Liver (tissue), 9 donors: ENCODE data around the gene MCF2L2. TPM values are rescaled to one million over a fixed set of nuclear protein-coding genes. Genes with fewer than 3 reads are reported as not detected.

Experiments
- DNase-seq: peaks from one replicate; pipeline ENCODE4 v3.0.0-alpha.2; 2017; ENCODE audit warnings: low spot score
- H3K27ac ChIP-seq, 2 donors: one replicate each; pipeline ENCODE4 v1.7.0; 2013; ENCODE audit warnings: inconsistent platforms in 2 of 2, low read length in 2 of 2, control low read depth in 1 of 2, low read depth in 1 of 2, mild to moderate bottlenecking in 1 of 2
- H3K27me3 ChIP-seq, 4 donors: one replicate each; pipeline versions ENCODE4 v1.6.1 to v1.7.0; 2013; ENCODE audit warnings: low read length in 3 of 4, inconsistent platforms in 1 of 4, mild to moderate bottlenecking in 1 of 4, moderate library complexity in 1 of 4; ENCODE audit not compliant: control insufficient read depth in 4 of 4, insufficient read depth in 4 of 4
- H3K36me3 ChIP-seq, 4 donors: one replicate each; pipeline versions ENCODE4 v1.6.1 to v1.7.0; 2013; ENCODE audit warnings: low read length in 3 of 4, mild to moderate bottlenecking in 3 of 4, low read depth in 1 of 4, moderate library complexity in 1 of 4; ENCODE audit not compliant: control insufficient read depth in 4 of 4, insufficient read depth in 3 of 4
- H3K4me1 ChIP-seq, 4 donors: one replicate each; pipeline versions ENCODE4 v1.6.1 to v1.7.0; 2013; ENCODE audit warnings: low read length in 3 of 4, mild to moderate bottlenecking in 3 of 4, moderate library complexity in 1 of 4; ENCODE audit not compliant: control insufficient read depth in 4 of 4, insufficient read depth in 4 of 4
- H3K4me3 ChIP-seq, 3 donors: one replicate each; pipeline versions ENCODE4 v1.6.1 to v1.7.0; 2013; ENCODE audit warnings: low read length in 3 of 3, control low read depth in 1 of 3, low read depth in 1 of 3, mild to moderate bottlenecking in 1 of 3
- H3K9ac ChIP-seq, 2 donors: one replicate each; pipeline ENCODE4 v1.7.0; 2013; ENCODE audit warnings: low read length in 2 of 2, mild to moderate bottlenecking in 2 of 2, moderate library complexity in 2 of 2, control low read depth in 1 of 2, low read depth in 1 of 2
- H3K9me3 ChIP-seq, 4 donors: one replicate each; pipeline versions ENCODE4 v1.6.1 to v1.7.0; 2013; ENCODE audit warnings: low read length in 3 of 4; ENCODE audit not compliant: control insufficient read depth in 4 of 4
- EGR1 ChIP-seq, 2 donors: IDR thresholded peaks; 2 replicates each; pipeline ENCODE4 v1.6.1; 2016 to 2018; ENCODE audit warnings: antibody characterized with exemption in 2 of 2, low read depth in 2 of 2
- FOXA1 ChIP-seq: IDR thresholded peaks from 2 replicates; pipeline ENCODE4 v1.6.1; 2016; ENCODE audit warnings: antibody characterized with exemption
- FOXA2 ChIP-seq: IDR thresholded peaks from 2 replicates; pipeline ENCODE4 v1.6.1; 2016; ENCODE audit warnings: antibody characterized with exemption
- GABPA ChIP-seq, 2 donors: IDR thresholded peaks in 1 of 2; conservative IDR thresholded peaks in 1 of 2; 2 replicates each; pipeline ENCODE4 v1.6.1; 2016; ENCODE audit warnings: antibody characterized with exemption in 2 of 2, mild to moderate bottlenecking in 1 of 2, moderate library complexity in 1 of 2
- HNF4G ChIP-seq: IDR thresholded peaks from 2 replicates; pipeline ENCODE4 v1.6.1; 2016; ENCODE audit warnings: antibody characterized with exemption
- JUND ChIP-seq, 2 donors: IDR thresholded peaks; 2 replicates each; pipeline ENCODE4 v1.6.1; 2016; ENCODE audit warnings: antibody characterized with exemption in 2 of 2
- NR2F2 ChIP-seq: IDR thresholded peaks from 2 replicates; pipeline ENCODE4 v1.6.1; 2016; ENCODE audit warnings: antibody characterized with exemption
- RAD21 ChIP-seq, 2 donors: IDR thresholded peaks; 2 replicates each; pipeline ENCODE4 v1.6.1; 2016; ENCODE audit warnings: antibody characterized with exemption in 2 of 2, mild to moderate bottlenecking in 2 of 2
- RXRA ChIP-seq, 2 donors: IDR thresholded peaks; 2 replicates each; pipeline ENCODE4 v1.6.1; 2017 to 2018; ENCODE audit warnings: antibody characterized with exemption in 2 of 2, mild to moderate bottlenecking in 1 of 2
- SP1 ChIP-seq: IDR thresholded peaks from 2 replicates; pipeline ENCODE4 v1.6.1; 2018; ENCODE audit warnings: antibody characterized with exemption, mild to moderate bottlenecking
- TAF1 ChIP-seq: conservative IDR thresholded peaks from 2 replicates; pipeline ENCODE4 v1.6.1; 2016; ENCODE audit warnings: antibody characterized with exemption, mild to moderate bottlenecking
- YY1 ChIP-seq: IDR thresholded peaks from 2 replicates; pipeline ENCODE4 v1.6.1; 2016; ENCODE audit warnings: antibody characterized with exemption, mild to moderate bottlenecking
- WGBS: extraction: QIAGEN DNeasy Blood & Tissue Kit; methylation state at CpG from one replicate; pipeline ENCODE4 v1.1.7; 2013; 5-methylcytosine and 5-hydroxymethylcytosine counted together
- polyA plus RNA-seq, 2 donors: library from polyadenylated mRNA; stranded (reverse) in 1 of 2; unstranded in 1 of 2; fragments of 200-250 nt in 1 of 2; fragments of >200 nt in 1 of 2; fragmentation: Nextera tagmentation in 1 of 2; extraction: Ambion mirVana in 1 of 2; gene quantifications; one replicate each; pipeline versions ENCODE4 v1.2.1 to v1.2.3, GENCODE V29; 2013 to 2015
- total RNA-seq, 2 donors: library from RNA; depleted of rRNA; stranded (reverse); fragments of >200 nt; gene quantifications; one replicate each; pipeline ENCODE4 v1.2.3, GENCODE V29; 2014
- TF ChIP-seq, protein P1 (sequence below): IDR thresholded peaks from 2 replicates; pipeline ENCODE4 v1.6.1; 2016; ENCODE audit warnings: antibody characterized with exemption
- TF ChIP-seq, protein P2 (sequence below): IDR thresholded peaks from 2 replicates; pipeline ENCODE4 v1.6.1; 2016; ENCODE audit warnings: antibody characterized with exemption, mild to moderate bottlenecking
- TF ChIP-seq, protein P3 (sequence below): IDR thresholded peaks from 2 replicates; pipeline ENCODE4 v1.6.1; 2016; ENCODE audit warnings: antibody characterized with exemption
- TF ChIP-seq, protein P4 (sequence below): fragments of 150-350 bp; IDR thresholded peaks from 2 replicates; pipeline ENCODE4 v1.5.1; 2017; ENCODE audit warnings: improper control_type of control experiment, low read depth, low read length; ENCODE audit not compliant: missing input control
- TF ChIP-seq, protein P5 (sequence below): IDR thresholded peaks from 2 replicates; pipeline ENCODE4 v1.6.1; 2016; ENCODE audit warnings: antibody characterized with exemption
- donor health status: healthy.
- donor health status: healthy.
- donor health status: healthy.
- donor health status: healthy.
- donor health status: healthy.

Gene MCF2L2
- total and polyA plus RNA-seq, 4 donors: 0.02 to 0.47 (median 0.17) TPM; not detected in 1

DNA sequence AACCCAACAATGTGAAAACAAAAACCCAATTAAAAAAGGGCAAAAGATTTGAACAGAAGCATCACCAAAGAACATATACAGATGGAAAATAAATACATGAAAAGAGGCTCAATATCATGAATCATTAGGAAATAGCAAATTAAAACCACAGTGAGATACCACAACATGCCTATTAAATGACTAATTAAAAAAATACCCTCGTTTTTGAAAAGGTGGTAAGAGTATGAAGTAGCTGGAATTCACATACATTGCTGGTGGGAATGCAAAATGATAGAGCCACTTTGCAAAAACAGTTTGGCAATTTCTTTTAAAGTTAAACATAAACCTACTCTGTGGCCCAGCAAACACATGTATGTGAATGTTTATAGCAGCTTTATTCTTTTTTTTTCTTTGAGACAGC is 99.6 kb downstream of the MCF2L2 start:
- H3K9ac ChIP-seq: no peak overlapping the region
- H3K27ac ChIP-seq: no peak overlapping the region
- TF ChIP-seq, protein P1, sequence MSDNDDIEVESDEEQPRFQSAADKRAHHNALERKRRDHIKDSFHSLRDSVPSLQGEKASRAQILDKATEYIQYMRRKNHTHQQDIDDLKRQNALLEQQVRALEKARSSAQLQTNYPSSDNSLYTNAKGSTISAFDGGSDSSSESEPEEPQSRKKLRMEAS: no peak
- TF ChIP-seq, protein P2, sequence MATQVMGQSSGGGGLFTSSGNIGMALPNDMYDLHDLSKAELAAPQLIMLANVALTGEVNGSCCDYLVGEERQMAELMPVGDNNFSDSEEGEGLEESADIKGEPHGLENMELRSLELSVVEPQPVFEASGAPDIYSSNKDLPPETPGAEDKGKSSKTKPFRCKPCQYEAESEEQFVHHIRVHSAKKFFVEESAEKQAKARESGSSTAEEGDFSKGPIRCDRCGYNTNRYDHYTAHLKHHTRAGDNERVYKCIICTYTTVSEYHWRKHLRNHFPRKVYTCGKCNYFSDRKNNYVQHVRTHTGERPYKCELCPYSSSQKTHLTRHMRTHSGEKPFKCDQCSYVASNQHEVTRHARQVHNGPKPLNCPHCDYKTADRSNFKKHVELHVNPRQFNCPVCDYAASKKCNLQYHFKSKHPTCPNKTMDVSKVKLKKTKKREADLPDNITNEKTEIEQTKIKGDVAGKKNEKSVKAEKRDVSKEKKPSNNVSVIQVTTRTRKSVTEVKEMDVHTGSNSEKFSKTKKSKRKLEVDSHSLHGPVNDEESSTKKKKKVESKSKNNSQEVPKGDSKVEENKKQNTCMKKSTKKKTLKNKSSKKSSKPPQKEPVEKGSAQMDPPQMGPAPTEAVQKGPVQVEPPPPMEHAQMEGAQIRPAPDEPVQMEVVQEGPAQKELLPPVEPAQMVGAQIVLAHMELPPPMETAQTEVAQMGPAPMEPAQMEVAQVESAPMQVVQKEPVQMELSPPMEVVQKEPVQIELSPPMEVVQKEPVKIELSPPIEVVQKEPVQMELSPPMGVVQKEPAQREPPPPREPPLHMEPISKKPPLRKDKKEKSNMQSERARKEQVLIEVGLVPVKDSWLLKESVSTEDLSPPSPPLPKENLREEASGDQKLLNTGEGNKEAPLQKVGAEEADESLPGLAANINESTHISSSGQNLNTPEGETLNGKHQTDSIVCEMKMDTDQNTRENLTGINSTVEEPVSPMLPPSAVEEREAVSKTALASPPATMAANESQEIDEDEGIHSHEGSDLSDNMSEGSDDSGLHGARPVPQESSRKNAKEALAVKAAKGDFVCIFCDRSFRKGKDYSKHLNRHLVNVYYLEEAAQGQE: no peak
- 44% methylated on average over 1 of the region's 1 CpG for WGBS
- H3K9me3 ChIP-seq: no peaks in the 10 kb centered on the region
- no peaks in the 10 kb centered on the region for H3K36me3 ChIP-seq
- H3K27me3 ChIP-seq: peaks cover 0 to 2% (median 0%) of the 10 kb centered on the region in 4 donors
- no peak overlapping the region for H3K4me3 ChIP-seq
- DNase-seq: no peak
- peaks cover 0 to 3% (median 0%) of the 10 kb centered on the region in 4 donors for H3K4me1 ChIP-seq

DNA sequence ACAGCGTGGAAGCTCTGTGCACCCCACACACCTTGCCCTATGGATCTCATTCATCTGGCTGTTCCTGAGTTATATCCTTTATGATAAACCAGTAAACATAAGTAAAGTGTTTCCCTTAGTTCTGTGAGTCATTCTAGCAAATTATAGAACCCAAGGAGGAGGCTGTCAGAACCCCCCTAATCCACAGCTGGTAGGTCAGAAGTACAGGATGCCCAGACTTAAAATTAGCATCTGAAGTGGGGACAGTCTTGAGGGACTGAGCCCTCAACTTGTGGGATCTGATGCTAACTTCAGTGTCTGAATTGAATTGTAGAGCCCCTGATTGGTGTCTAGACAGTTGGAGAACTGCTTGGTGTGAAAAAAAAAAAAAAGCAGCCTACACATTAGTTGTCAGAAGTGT is 100.3 kb downstream of the MCF2L2 start:
- TF ChIP-seq, protein P3, sequence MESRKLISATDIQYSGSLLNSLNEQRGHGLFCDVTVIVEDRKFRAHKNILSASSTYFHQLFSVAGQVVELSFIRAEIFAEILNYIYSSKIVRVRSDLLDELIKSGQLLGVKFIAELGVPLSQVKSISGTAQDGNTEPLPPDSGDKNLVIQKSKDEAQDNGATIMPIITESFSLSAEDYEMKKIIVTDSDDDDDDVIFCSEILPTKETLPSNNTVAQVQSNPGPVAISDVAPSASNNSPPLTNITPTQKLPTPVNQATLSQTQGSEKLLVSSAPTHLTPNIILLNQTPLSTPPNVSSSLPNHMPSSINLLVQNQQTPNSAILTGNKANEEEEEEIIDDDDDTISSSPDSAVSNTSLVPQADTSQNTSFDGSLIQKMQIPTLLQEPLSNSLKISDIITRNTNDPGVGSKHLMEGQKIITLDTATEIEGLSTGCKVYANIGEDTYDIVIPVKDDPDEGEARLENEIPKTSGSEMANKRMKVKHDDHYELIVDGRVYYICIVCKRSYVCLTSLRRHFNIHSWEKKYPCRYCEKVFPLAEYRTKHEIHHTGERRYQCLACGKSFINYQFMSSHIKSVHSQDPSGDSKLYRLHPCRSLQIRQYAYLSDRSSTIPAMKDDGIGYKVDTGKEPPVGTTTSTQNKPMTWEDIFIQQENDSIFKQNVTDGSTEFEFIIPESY: no peak
- TF ChIP-seq SP1 (no peak), TAF1 (no peak), HNF4G (no peak), RXRA (IDR thresholded peaks at IDR 0.05) (no peak), JUND (IDR thresholded peaks at IDR 0.05) (no peak), RAD21 (IDR thresholded peaks at IDR 0.05) (no peak), GABPA (IDR thresholded peaks at IDR 0.05 in 1 of 2, conservative IDR thresholded peaks at IDR 0.05 in 1 of 2) (no peak), FOXA1 (no peak), YY1 (no peak), NR2F2 (no peak), EGR1 (IDR thresholded peaks at IDR 0.05; ENCODE audit: low read depth in 2 of 2) (no peak), FOXA2 (no peak)
- TF ChIP-seq, protein P4, sequence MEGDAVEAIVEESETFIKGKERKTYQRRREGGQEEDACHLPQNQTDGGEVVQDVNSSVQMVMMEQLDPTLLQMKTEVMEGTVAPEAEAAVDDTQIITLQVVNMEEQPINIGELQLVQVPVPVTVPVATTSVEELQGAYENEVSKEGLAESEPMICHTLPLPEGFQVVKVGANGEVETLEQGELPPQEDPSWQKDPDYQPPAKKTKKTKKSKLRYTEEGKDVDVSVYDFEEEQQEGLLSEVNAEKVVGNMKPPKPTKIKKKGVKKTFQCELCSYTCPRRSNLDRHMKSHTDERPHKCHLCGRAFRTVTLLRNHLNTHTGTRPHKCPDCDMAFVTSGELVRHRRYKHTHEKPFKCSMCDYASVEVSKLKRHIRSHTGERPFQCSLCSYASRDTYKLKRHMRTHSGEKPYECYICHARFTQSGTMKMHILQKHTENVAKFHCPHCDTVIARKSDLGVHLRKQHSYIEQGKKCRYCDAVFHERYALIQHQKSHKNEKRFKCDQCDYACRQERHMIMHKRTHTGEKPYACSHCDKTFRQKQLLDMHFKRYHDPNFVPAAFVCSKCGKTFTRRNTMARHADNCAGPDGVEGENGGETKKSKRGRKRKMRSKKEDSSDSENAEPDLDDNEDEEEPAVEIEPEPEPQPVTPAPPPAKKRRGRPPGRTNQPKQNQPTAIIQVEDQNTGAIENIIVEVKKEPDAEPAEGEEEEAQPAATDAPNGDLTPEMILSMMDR: no peak
- TF ChIP-seq, protein P5, sequence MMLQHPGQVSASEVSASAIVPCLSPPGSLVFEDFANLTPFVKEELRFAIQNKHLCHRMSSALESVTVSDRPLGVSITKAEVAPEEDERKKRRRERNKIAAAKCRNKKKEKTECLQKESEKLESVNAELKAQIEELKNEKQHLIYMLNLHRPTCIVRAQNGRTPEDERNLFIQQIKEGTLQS: no peak
- TF ChIP-seq, protein P2: no peak
- TF ChIP-seq, protein P1: no peak
- H3K4me3 ChIP-seq: no peak overlapping the region
- H3K36me3 ChIP-seq: no peaks in the 10 kb centered on the region
- no peaks in the 10 kb centered on the region for H3K27me3 ChIP-seq
- H3K4me1 ChIP-seq: peaks cover 0 to 3% (median 0%) of the 10 kb centered on the region in 4 donors
- no peak for DNase-seq
- WGBS: 97% methylated on average over 1 of the region's 1 CpG
- H3K9ac ChIP-seq: no peak overlapping the region
- H3K27ac ChIP-seq: no peak overlapping the region
- no peaks in the 10 kb centered on the region for H3K9me3 ChIP-seq
